H9 (cell line): ENCODE data around the gene ARGFX. TPM values are rescaled to one million over a fixed set of nuclear protein-coding genes. Genes with fewer than 3 reads are reported as not detected.

Source experiments
- DNase-seq: peaks from one replicate; pipeline ENCODE4 v3.0.0-alpha.2; 2017
- H2AFZ ChIP-seq: one replicate; pipeline ENCODE4 v1.6.1; 2013; ENCODE audit warnings: mild to moderate bottlenecking, low read length, control low read depth, moderate library complexity
- H2AK5ac ChIP-seq: 2 replicates; pipeline ENCODE4 v1.6.1; 2013; ENCODE audit warnings: low read length, control low read depth, mixed read lengths; ENCODE audit not compliant: insufficient read length
- H2BK120ac ChIP-seq: one replicate; pipeline ENCODE4 v1.6.1; 2013; ENCODE audit warnings: low read depth, mild to moderate bottlenecking, low read length, control low read depth, inconsistent platforms; ENCODE audit not compliant: poor library complexity, severe bottlenecking
- H2BK12ac ChIP-seq: 2 replicates; pipeline ENCODE4 v1.6.1; 2013; ENCODE audit warnings: low read length, control low read depth, mixed read lengths, low read depth; ENCODE audit not compliant: insufficient read length
- H2BK15ac ChIP-seq: 2 replicates; pipeline ENCODE4 v1.6.1; 2013; ENCODE audit warnings: low read depth, low read length, control low read depth
- H2BK20ac ChIP-seq: one replicate; pipeline ENCODE4 v1.6.1; 2013; ENCODE audit warnings: low read depth, mild to moderate bottlenecking, low read length, control low read depth, inconsistent platforms; ENCODE audit not compliant: poor library complexity, severe bottlenecking
- H2BK5ac ChIP-seq: 2 replicates; pipeline ENCODE4 v1.6.1; 2013; ENCODE audit warnings: low read length, control low read depth, mixed read lengths; ENCODE audit not compliant: insufficient read length
- H3K14ac ChIP-seq: 2 replicates; pipeline ENCODE4 v1.6.1; 2013; ENCODE audit warnings: low read length, control low read depth; ENCODE audit not compliant: insufficient read depth
- H3K18ac ChIP-seq: 2 replicates; pipeline ENCODE4 v1.6.1; 2013; ENCODE audit warnings: low read depth, mild to moderate bottlenecking, mixed read lengths, low read length, control low read depth; ENCODE audit not compliant: insufficient read length
- H3K23ac ChIP-seq: 2 replicates; pipeline ENCODE4 v1.6.1; 2013; ENCODE audit warnings: low read length, control low read depth, mixed read lengths, low read depth; ENCODE audit not compliant: insufficient read length
- H3K23me2 ChIP-seq: 2 replicates; pipeline ENCODE4 v1.6.1; 2013; ENCODE audit warnings: low read depth, mild to moderate bottlenecking, mixed read lengths, low read length, control low read depth; ENCODE audit not compliant: insufficient read length, poor library complexity, severe bottlenecking
- H3K27ac ChIP-seq: 2 replicates; pipeline ENCODE4 v1.5.1; 2013; ENCODE audit warnings: low read length, control low read depth, mixed read lengths, low read depth; ENCODE audit not compliant: insufficient read length
- H3K27me3 ChIP-seq: 2 replicates; pipeline ENCODE4 v1.6.1; 2013; ENCODE audit warnings: low read length, control low read depth, inconsistent platforms; ENCODE audit not compliant: insufficient read depth
- H3K4ac ChIP-seq: 2 replicates; pipeline ENCODE4 v1.6.1; 2013; ENCODE audit warnings: low read depth, mild to moderate bottlenecking, control low read depth, inconsistent platforms, low read length, moderate library complexity
- H3K4me1 ChIP-seq: 2 replicates; pipeline ENCODE4 v1.6.1; 2013; ENCODE audit warnings: low read length, control low read depth, inconsistent platforms; ENCODE audit not compliant: insufficient read depth
- H3K4me2 ChIP-seq: 2 replicates; pipeline ENCODE4 v1.6.1; 2013; ENCODE audit warnings: low read length, control low read depth, mixed read lengths; ENCODE audit not compliant: insufficient read length, insufficient read depth
- H3K56ac ChIP-seq: 2 replicates; pipeline ENCODE4 v1.6.1; 2013; ENCODE audit warnings: low read depth, mild to moderate bottlenecking, mixed read lengths, low read length, control low read depth; ENCODE audit not compliant: insufficient read length
- H3K79me1 ChIP-seq: 2 replicates; pipeline ENCODE4 v1.6.1; 2013; ENCODE audit warnings: low read depth, mild to moderate bottlenecking, moderate library complexity, low read length, control low read depth, inconsistent platforms; ENCODE audit not compliant: insufficient read depth, poor library complexity, severe bottlenecking
- H3K79me2 ChIP-seq: 2 replicates; pipeline ENCODE4 v1.6.1; 2013; ENCODE audit warnings: low read length, control low read depth, inconsistent platforms; ENCODE audit not compliant: insufficient read depth
- H3K9ac ChIP-seq: 2 replicates; pipeline ENCODE4 v1.6.1; 2013; ENCODE audit warnings: low read length, control low read depth, mixed read lengths; ENCODE audit not compliant: insufficient read length; ENCODE audit errors: extremely low read depth
- H3K9me3 ChIP-seq: one replicate; pipeline ENCODE4 v1.6.1; 2013; ENCODE audit warnings: low read depth, low read length, inconsistent platforms; ENCODE audit not compliant: control insufficient read depth
- H3T11ph ChIP-seq: one replicate; pipeline ENCODE4 v1.6.1; 2013; ENCODE audit warnings: mild to moderate bottlenecking, low read length, control low read depth, inconsistent platforms
- H4K20me1 ChIP-seq: one replicate; pipeline ENCODE4 v1.6.1; 2013; ENCODE audit not compliant: control insufficient read depth, insufficient read length, insufficient read depth
- H4K5ac ChIP-seq: 2 replicates; pipeline ENCODE4 v1.6.1; 2013; ENCODE audit warnings: low read depth, mild to moderate bottlenecking, mixed read lengths, low read length, control low read depth; ENCODE audit not compliant: insufficient read length
- H4K8ac ChIP-seq: replicated peaks from 2 replicates; pipeline ENCODE4 v1.6.1; 2013; ENCODE audit warnings: low read length, control low read depth, mixed read lengths, low read depth; ENCODE audit not compliant: insufficient read length
- H4K91ac ChIP-seq: 2 replicates; pipeline ENCODE4 v1.6.1; 2013; ENCODE audit warnings: low read depth, mild to moderate bottlenecking, moderate library complexity, mixed read lengths, low read length, control low read depth; ENCODE audit not compliant: insufficient read length
- H3K27ac Mint-ChIP-seq, 3 experiments: 2 replicates in 2 of 3; 3 replicates in 1 of 3; pipeline ENCODE4 v1.8.0; 2020 to 2021; ENCODE audit warnings: mixed read lengths in 3 of 3, mild to moderate bottlenecking in 1 of 3, moderate library complexity in 1 of 3
- H3K27me3 Mint-ChIP-seq: 2 replicates; pipeline ENCODE4 v1.8.0; 2021; ENCODE audit warnings: low read depth, mild to moderate bottlenecking, moderate library complexity, mixed read lengths
- H3K36me3 Mint-ChIP-seq, 3 experiments: 2 replicates in 2 of 3; 3 replicates in 1 of 3; pipeline ENCODE4 v1.8.0; 2020 to 2021; ENCODE audit warnings: low read depth in 3 of 3, mixed read lengths in 3 of 3; ENCODE audit not compliant: insufficient read depth in 1 of 3
- H3K4me1 Mint-ChIP-seq, 2 experiments: 2 replicates each; pipeline ENCODE4 v1.8.0; 2020; ENCODE audit warnings: mixed read lengths in 2 of 2
- H3K4me3 Mint-ChIP-seq, 2 experiments: 2 replicates in 1 of 2; 3 replicates in 1 of 2; pipeline ENCODE4 v1.8.0; 2020 to 2021; ENCODE audit warnings: mild to moderate bottlenecking in 2 of 2, mixed read lengths in 2 of 2, moderate library complexity in 1 of 2
- H3K9me3 Mint-ChIP-seq, 2 experiments: 2 replicates in 1 of 2; 3 replicates in 1 of 2; pipeline ENCODE4 v1.8.0; 2020; ENCODE audit warnings: mild to moderate bottlenecking in 2 of 2, mixed read lengths in 2 of 2, moderate library complexity in 1 of 2
- CTCF ChIP-seq: fragments of 200-600 bp; sonication (generic); conservative IDR thresholded peaks from 3 replicates; pipeline ENCODE4 v1.8.0; 2021; ENCODE audit warnings: antibody characterized with exemption, mild to moderate bottlenecking
- WGBS: extraction: QIAGEN DNeasy Blood & Tissue Kit; methylation state at CpG from one replicate; pipeline ENCODE4 v1.1.7; 2013; ENCODE audit warnings: missing lambda C conversion rate, low lambda C conversion rate, mixed read lengths; ENCODE audit not compliant: insufficient read length; ENCODE audit errors: extremely low coverage; 5-methylcytosine and 5-hydroxymethylcytosine counted together
- total RNA-seq: library from RNA; stranded (reverse); gene quantifications from 2 replicates; pipeline ENCODE4 v1.2.1, GENCODE V29; 2021

The ARGFX gene
- total RNA-seq, 1 experiment from 2014 or later, result not detected

GRCh38 chr3:121545574-121546455 lies 21.9 kb upstream of the ARGFX start, which contains the start of gene POLQ:
TSS of gene POLQ (minus strand) at chr3:121545988. CDS start at chr3:121545877, 111 bp downstream.
- no peak within 1 kb of the TSS for H2AK5ac ChIP-seq
- DNase-seq, result peak; percentile 83
- H3K36me3 Mint-ChIP-seq, result peaks cover 15 to 30% (median 29%) of the 10 kb centered on the region in 3 experiments
- H2BK15ac ChIP-seq, result no peak within 1 kb of the TSS
- TF ChIP-seq CTCF, result no peak
- H3K4me3 Mint-ChIP-seq, result peak within 1 kb of the TSS; percentile 93
- no peaks in the 10 kb centered on the region for H3K9me3 ChIP-seq
- H3K4me2 ChIP-seq, result peak within 1 kb of the TSS; percentile 98
- H3K56ac ChIP-seq, result no peak within 1 kb of the TSS
- peaks cover 15% of the 10 kb centered on the region for H3K23me2 ChIP-seq
- H4K20me1 ChIP-seq, result no peaks in the 10 kb centered on the region
- no peak within 1 kb of the TSS for H2BK120ac ChIP-seq
- no CpG with 5 or more reads among the region's 42 CpGs for WGBS
- H3K18ac ChIP-seq, result no peak within 1 kb of the TSS
- H3K4me1 ChIP-seq, result no peaks in the 10 kb centered on the region
- H3K27ac Mint-ChIP-seq, result peak within 1 kb of the TSS; percentile 45 to 96 (median 96); a peak in 6 of 7 replicates
- no peak within 1 kb of the TSS for H2BK5ac ChIP-seq
- H4K8ac ChIP-seq, result no peak within 1 kb of the TSS
- H4K91ac ChIP-seq, result no peak within 1 kb of the TSS
- H3K4ac ChIP-seq, result no peak within 1 kb of the TSS
- H3K14ac ChIP-seq, result peak within 1 kb of the TSS; percentile 77; the same call in 1 of the 2 replicates
- H3K79me1 ChIP-seq, result no peaks in the 10 kb centered on the region
- no peaks in the 10 kb centered on the region for H3K27me3 Mint-ChIP-seq
- H2BK12ac ChIP-seq, result no peak within 1 kb of the TSS
- H3K4me1 Mint-ChIP-seq, result peaks cover 16 to 24% of the 10 kb centered on the region in 2 experiments
- peak within 1 kb of the TSS; percentile 72 for H3K9ac ChIP-seq
- no peak within 1 kb of the TSS for H3K27ac ChIP-seq
- no peaks in the 10 kb centered on the region; a peak in 1 of 5 replicates for H3K9me3 Mint-ChIP-seq
- H3K79me2 ChIP-seq, result peaks cover 5% of the 10 kb centered on the region; the same call in 1 of the 2 replicates
- H2AFZ ChIP-seq, result peak within 1 kb of the TSS; percentile 99
- H3T11ph ChIP-seq, result no peak within 1 kb of the TSS
- no peak within 1 kb of the TSS for H4K5ac ChIP-seq
- no peak within 1 kb of the TSS for H2BK20ac ChIP-seq
- H3K23ac ChIP-seq, result no peak within 1 kb of the TSS
- no peaks in the 10 kb centered on the region for H3K27me3 ChIP-seq
